Stimulated activated CD8-positive, alpha-beta memory T cell treated with anti-CD3 and anti-CD28 coated beads, Interleukin-7, amount 100 ng/mL, for 24 hours (primary cell): ENCODE measurements around the gene PSMC4.

ENCODE experiments used
- DNase-seq: peaks from one replicate; pipeline ENCODE4 v3.0.0-alpha.2; 2020; ENCODE audit warnings: low read depth

Gene PSMC4

GRCh38 chr19:39993605-39994004 lies 22.6 kb downstream of the PSMC4 start:
- DNase-seq = no peak

GRCh38 chr19:39994361-39994760 lies 23.4 kb downstream of the PSMC4 start:
- no peak for DNase-seq

- DNase-seq = no peak
Observed at GRCh38 chr19:39995794-39996193, 24.8 kb downstream of the PSMC4 start.

DNA sequence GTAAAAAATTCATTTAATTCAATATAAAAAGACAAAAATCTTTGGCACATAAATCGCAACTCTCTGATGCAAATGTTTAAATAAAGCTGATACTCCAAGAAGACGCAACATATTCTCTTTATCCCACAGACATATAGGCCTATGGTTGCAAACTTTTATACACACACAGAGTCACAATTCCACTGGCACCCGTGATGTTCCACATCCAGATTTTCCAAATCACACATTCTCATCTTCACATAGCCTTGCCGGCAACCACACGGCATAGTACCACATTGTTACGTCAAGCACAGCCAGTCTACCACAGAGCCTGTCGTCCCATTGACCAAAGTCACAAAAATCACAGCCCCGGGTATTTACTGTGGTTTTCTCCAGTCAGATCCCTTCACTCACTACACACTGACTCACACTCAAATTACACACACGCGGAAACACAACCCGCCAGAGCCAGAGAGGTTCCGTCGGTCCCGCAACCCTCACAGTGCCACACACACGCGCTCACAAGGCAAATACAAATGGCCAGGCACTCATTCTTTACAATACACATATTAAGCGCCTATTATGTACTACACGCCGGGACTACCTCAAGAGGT lies 25.3 kb downstream of the PSMC4 start:
- no peak for DNase-seq

- DNase-seq = peak; percentile 82
Observed at GRCh38 chr19:39996811-39997637, 26.1 kb downstream of the PSMC4 start, which contains the start of gene ZNF546. Gene ZNF546 (plus strand): TSS chr19:39997060. CDS start chr19:39998327, 1,267 bp downstream.

DNA sequence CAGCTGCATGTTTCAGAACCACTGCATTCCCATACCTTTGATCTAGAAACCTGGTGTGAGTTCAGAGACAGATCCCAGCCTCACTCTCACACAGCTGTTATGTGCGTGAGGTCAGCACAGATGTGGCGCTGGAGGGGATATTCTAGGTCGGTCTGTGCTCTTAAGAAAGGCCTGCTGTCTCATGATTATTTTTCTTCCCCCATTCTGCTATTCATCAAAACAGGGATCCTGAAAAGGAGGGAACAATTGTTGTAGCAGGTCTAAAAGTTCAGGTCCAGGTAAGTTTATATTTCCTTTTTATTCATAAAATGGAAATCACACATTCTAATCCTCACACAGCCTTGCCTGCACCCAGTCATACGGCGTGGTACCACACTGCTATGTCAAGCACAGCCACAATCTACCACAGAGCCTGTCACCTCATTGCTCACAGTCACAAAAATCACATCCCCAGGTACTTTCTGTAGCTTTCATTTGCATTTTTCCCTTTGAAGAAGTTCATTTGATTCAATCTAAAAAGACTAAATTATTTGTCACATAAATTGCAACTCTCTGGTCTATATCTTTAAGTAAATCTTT lies 26.8 kb downstream of the PSMC4 start:
- DNase-seq = no peak

GRCh38 chr19:39998501-39998900 lies 27.5 kb downstream of the PSMC4 start:
- no peak for DNase-seq

DNA sequence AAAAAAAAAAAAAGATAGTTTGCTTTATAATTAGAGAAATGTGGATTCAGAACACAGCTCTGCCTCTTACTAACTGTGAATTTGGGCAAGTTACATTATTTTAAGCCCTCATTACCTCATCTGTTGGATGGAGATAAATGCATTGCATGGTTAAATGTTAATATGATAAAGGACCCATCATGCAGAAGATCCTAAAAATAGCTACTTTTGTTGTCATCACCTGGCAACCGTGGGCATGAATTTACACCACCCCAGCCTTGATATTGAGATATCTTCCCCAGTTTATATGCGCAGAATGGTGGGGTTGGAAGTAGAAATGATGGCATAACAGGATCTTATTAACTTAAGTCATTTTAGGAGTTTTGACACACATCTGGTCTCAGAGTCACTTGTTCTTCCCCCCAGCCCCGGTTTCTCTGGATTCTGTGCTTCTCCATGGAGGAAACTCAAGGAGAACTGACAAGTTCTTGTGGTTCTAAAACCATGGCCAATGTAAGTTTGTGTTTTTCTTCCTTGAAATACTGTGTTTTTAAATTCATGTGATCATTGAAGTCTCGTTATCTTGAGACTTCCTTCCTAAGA lies 34.8 kb downstream of the PSMC4 start:
- no peak for DNase-seq

- no peak for DNase-seq
Observed at GRCh38 chr19:40006273-40006691, 35.3 kb downstream of the PSMC4 start.

DNA sequence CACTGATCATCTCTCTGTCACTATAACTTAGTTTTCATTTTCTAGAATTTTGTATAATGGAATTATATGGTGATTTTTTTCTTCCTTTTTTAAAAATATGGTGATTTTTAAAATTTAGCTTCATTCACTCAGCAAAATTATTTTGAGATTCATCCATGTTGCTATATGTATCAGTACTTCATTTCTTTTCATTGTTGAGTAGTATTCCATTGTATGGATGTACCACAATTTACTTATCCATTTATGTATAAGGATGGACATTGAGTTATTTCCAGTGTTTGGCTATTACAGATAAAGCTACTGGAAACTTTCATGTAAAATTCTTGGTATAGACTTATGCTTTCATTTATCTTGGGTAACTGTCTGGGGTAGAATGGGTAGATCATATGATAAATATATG lies 38.7 kb downstream of the PSMC4 start:
- DNase-seq = no peak

- DNase-seq = no peak
Observed at GRCh38 chr19:40013991-40014390, 43.0 kb downstream of the PSMC4 start.

GRCh38 chr19:40023969-40024368 lies 53.0 kb downstream of the PSMC4 start:
- DNase-seq = no peak

GRCh38 chr19:40025938-40026596 lies 55.1 kb downstream of the PSMC4 start:
- no peak for DNase-seq

DNA sequence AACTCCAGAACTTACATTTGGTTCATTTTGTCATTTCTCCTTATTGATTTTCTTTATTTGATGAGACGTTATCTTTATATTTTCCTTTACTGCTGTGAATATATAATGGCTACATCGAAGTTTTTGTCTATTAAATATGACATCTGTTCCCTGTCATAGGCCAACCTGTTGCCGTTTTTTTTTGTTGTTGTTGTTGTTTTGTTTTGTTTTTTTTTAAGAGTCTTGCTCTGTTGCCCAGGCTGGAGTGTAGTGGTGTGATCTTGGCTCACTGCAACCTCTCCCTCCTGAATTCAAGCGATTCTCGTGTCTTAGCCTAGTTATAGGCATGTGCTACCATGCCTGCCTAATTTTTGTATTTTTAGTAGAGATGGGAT lies 55.6 kb downstream of the PSMC4 start:
- DNase-seq = no peak
